Lung (tissue), 12 donors: ENCODE measurements around the gene FADS1. TPM values are rescaled to one million over a fixed set of nuclear protein-coding genes. Genes with fewer than 3 reads are reported as not detected.

Source experiments
- ATAC-seq: fragments of 200-7000 bp; cut with Tn5 transposase; one replicate; pipeline ENCODE4 v1.9.1; 2020; ENCODE audit warnings: moderate number of reproducible peaks; ENCODE audit not compliant: insufficient read depth, low FRiP score
- DNase-seq, 3 donors: peaks; one replicate each; pipeline ENCODE4 v3.0.0-alpha.2; 2013 to 2017
- H3K27ac ChIP-seq, 2 donors: one replicate each; pipeline ENCODE4 v1.5.1; 2013; ENCODE audit warnings: mild to moderate bottlenecking in 2 of 2, moderate library complexity in 2 of 2, control low read depth in 1 of 2, inconsistent platforms in 1 of 2, low read depth in 1 of 2, low read length in 1 of 2
- H3K27me3 ChIP-seq, 3 donors: one replicate each; pipeline ENCODE4 v1.5.1; 2013; ENCODE audit warnings: low read length in 2 of 3; ENCODE audit not compliant: control insufficient read depth in 3 of 3, insufficient read depth in 3 of 3
- H3K36me3 ChIP-seq, 4 donors: one replicate each; pipeline ENCODE4 v1.5.1; 2013; ENCODE audit warnings: low read length in 4 of 4, mild to moderate bottlenecking in 1 of 4, moderate library complexity in 1 of 4; ENCODE audit not compliant: control insufficient read depth in 4 of 4, insufficient read depth in 4 of 4
- H3K4me1 ChIP-seq, 5 donors: one replicate each; pipeline ENCODE4 v1.5.1; 2013; ENCODE audit warnings: low read length in 5 of 5, mild to moderate bottlenecking in 2 of 5, moderate library complexity in 1 of 5; ENCODE audit not compliant: control insufficient read depth in 5 of 5, insufficient read depth in 5 of 5
- H3K4me3 ChIP-seq: one replicate; pipeline ENCODE4 v1.5.1; 2013; ENCODE audit warnings: mild to moderate bottlenecking, control low read depth, moderate library complexity
- H3K9ac ChIP-seq, 2 donors: one replicate each; pipeline ENCODE4 v1.5.1; 2013; ENCODE audit warnings: low read length in 2 of 2, control low read depth in 1 of 2; ENCODE audit not compliant: insufficient read depth in 1 of 2
- H3K9me3 ChIP-seq, 4 donors: one replicate each; pipeline ENCODE4 v1.5.1; 2013; ENCODE audit warnings: low read length in 3 of 4, mild to moderate bottlenecking in 1 of 4, moderate library complexity in 1 of 4; ENCODE audit not compliant: control insufficient read depth in 4 of 4, insufficient read depth in 3 of 4
- CTCF ChIP-seq: IDR thresholded peaks from 2 replicates; pipeline ENCODE4 v1.5.1; 2012; ENCODE audit warnings: mild to moderate bottlenecking; ENCODE audit errors: control extremely low read depth, extremely low read depth
- WGBS, 2 donors: extraction: QIAGEN DNeasy Blood & Tissue Kit; methylation state at CpG; one replicate each; pipeline ENCODE4 v1.1.7; 2013; 5-methylcytosine and 5-hydroxymethylcytosine counted together
- polyA plus RNA-seq, 2 donors: library from polyadenylated mRNA; stranded (reverse); fragments of 200-250 nt; gene quantifications; one replicate each; pipeline ENCODE4 v1.2.1, GENCODE V29; 2013
- total RNA-seq, 2 donors: library from RNA; depleted of rRNA in 1 of 2; stranded (reverse); fragments of >200 nt in 1 of 2; gene quantifications; one replicate each; pipeline ENCODE4 v1.2.1, GENCODE V29; 2014 to 2021
- donor health status: control.
- donor health status: control.
- donor health status: Bipolar disorder and iron deficiency.
- donor health status: healthy.
- donor health status: DM: yes; HTN: yes; CAD: no.

Gene FADS1
- total and polyA plus RNA-seq, 4 donors, result 35.1 to 102 (median 45.0) TPM

- no peaks in the 10 kb centered on the region for H3K9me3 ChIP-seq
- no peak for ATAC-seq
- H3K27ac ChIP-seq, result peak overlapping the region; percentile 94 to 97
- no peak for TF ChIP-seq CTCF
- no peaks in the 10 kb centered on the region for H3K27me3 ChIP-seq
- H3K36me3 ChIP-seq, result peaks cover 6 to 28% (median 17%) of the 10 kb centered on the region in 4 donors
- WGBS, 2 donors, result 4 to 6% methylated on average over 29 of the region's 29 CpGs
- no peak for DNase-seq
- peak overlapping the region; percentile 71 to 97 for H3K9ac ChIP-seq
- peaks cover 0 to 26% (median 3%) of the 10 kb centered on the region in 5 donors for H3K4me1 ChIP-seq
- peak overlapping the region; percentile 80 for H3K4me3 ChIP-seq
These were observed 23.5 kb downstream of the FADS1 start for GRCh38 chr11:61793083-61793828.

GRCh38 chr11:61792310-61793082, 24.3 kb downstream of the FADS1 start, which contains the start of the genes FEN1 and TMEM258:
FEN1 (plus strand) TSS chr11:61792911; CDS start chr11:61795362, 2,451 bp downstream.
TMEM258 (minus strand) TSS chr11:61792599; CDS start chr11:61792558, 41 bp downstream.
- DNase-seq (peak; percentile 93 to 96 (median 96)), ATAC-seq (peak; percentile 91)
- no peak for TF ChIP-seq CTCF
- Histone ChIP-seq H3K9ac (peak within 1 kb of the TSS; percentile 97 to 99), H3K27me3 (no peaks in the 10 kb centered on the region), H3K36me3 (peaks cover 6 to 35% (median 18%) of the 10 kb centered on the region in 4 donors), H3K4me3 (peak within 1 kb of the TSS; percentile 80), H3K27ac (peak within 1 kb of the TSS; percentile 94 to 97), H3K4me1 (peaks cover 0 to 23% (median 3%) of the 10 kb centered on the region in 5 donors), H3K9me3 (no peaks in the 10 kb centered on the region)
- WGBS, 2 donors, result 0% methylated on average over 61 of the region's 61 CpGs

- Histone ChIP-seq H3K4me3 (peak overlapping the region; percentile 68), H3K9me3 (no peaks in the 10 kb centered on the region), H3K36me3 (peaks cover 6 to 41% (median 23%) of the 10 kb centered on the region in 4 donors), H3K4me1 (peaks cover 0 to 20% (median 3%) of the 10 kb centered on the region in 5 donors), H3K27ac (peak overlapping the region; percentile 94 to 97), H3K9ac (peak overlapping the region; percentile 97 to 99), H3K27me3 (no peaks in the 10 kb centered on the region)
- DNase-seq (peak; percentile 92 to 96 (median 96)), ATAC-seq (peak; percentile 19)
- no peak for TF ChIP-seq CTCF
- 4 to 6% methylated on average over 14 of the region's 14 CpGs for whole genome bisulfite sequencing, 2 donors
These were observed 25.0 kb downstream of the FADS1 start for GRCh38 chr11:61791737-61792309.
